ENCODE measurements around the gene ST6GALNAC5. TPM values are rescaled to one million over a fixed set of nuclear protein-coding genes. Genes with fewer than 3 reads are reported as not detected.

The ST6GALNAC5 gene
- total RNA-seq, 1 experiment from 2014 or later, result 2.0 TPM

DNA sequence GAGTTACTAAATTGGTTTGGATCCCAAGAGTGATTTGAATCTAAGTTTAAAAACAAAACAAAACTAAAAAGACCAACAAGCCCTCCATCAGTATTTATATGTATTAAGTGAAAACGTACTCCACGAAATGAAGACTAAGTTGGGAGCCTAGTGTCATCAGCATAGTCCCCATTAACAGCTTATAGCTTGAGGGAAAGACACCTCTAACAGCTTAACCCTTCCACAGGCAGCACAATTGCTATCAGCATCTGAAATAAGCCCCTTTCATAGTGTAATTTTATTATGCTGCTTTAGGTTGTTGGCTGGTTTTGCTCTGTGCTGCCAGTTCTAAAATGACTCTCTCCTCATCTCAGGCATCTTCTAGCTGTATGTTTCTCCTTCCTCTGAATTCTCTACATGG is 25.8 kb upstream of the ST6GALNAC5 start:
- H3K36me3 Mint-ChIP-seq (ENCODE audit: insufficient read depth, unreplicated experiment), result no peaks in the 10 kb centered on the region
- no peaks in the 10 kb centered on the region for H3K4me1 Mint-ChIP-seq (ENCODE audit: low read depth, unreplicated experiment)
- BruUV-seq (replicated peaks), result no TSS peak
- H3K9me3 Mint-ChIP-seq (ENCODE audit: low read depth, unreplicated experiment), result no peaks in the 10 kb centered on the region
- CTCF ChIA-PET, result interaction anchor here (0.6 kb wide), 1 partner anchor 1090 kb away, joined by 4 read pairs; no protein-coding TSS in a partner anchor
- no peak for DNase-seq
- TF ChIP-seq, protein P1, sequence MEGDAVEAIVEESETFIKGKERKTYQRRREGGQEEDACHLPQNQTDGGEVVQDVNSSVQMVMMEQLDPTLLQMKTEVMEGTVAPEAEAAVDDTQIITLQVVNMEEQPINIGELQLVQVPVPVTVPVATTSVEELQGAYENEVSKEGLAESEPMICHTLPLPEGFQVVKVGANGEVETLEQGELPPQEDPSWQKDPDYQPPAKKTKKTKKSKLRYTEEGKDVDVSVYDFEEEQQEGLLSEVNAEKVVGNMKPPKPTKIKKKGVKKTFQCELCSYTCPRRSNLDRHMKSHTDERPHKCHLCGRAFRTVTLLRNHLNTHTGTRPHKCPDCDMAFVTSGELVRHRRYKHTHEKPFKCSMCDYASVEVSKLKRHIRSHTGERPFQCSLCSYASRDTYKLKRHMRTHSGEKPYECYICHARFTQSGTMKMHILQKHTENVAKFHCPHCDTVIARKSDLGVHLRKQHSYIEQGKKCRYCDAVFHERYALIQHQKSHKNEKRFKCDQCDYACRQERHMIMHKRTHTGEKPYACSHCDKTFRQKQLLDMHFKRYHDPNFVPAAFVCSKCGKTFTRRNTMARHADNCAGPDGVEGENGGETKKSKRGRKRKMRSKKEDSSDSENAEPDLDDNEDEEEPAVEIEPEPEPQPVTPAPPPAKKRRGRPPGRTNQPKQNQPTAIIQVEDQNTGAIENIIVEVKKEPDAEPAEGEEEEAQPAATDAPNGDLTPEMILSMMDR (IDR thresholded peaks at IDR 0.05; ENCODE audit: unreplicated experiment), result no peak
- H3K27me3 Mint-ChIP-seq (ENCODE audit: unreplicated experiment), result no peaks in the 10 kb centered on the region
- no peak overlapping the region for H3K27ac Mint-ChIP-seq (ENCODE audit: unreplicated experiment)
- no peak overlapping the region for H3K4me3 Mint-ChIP-seq (ENCODE audit: low read depth, unreplicated experiment)
- intact Hi-C loops (cut with micrococcal nuclease; ENCODE audit: unreplicated experiment), result no loop called here

DNA sequence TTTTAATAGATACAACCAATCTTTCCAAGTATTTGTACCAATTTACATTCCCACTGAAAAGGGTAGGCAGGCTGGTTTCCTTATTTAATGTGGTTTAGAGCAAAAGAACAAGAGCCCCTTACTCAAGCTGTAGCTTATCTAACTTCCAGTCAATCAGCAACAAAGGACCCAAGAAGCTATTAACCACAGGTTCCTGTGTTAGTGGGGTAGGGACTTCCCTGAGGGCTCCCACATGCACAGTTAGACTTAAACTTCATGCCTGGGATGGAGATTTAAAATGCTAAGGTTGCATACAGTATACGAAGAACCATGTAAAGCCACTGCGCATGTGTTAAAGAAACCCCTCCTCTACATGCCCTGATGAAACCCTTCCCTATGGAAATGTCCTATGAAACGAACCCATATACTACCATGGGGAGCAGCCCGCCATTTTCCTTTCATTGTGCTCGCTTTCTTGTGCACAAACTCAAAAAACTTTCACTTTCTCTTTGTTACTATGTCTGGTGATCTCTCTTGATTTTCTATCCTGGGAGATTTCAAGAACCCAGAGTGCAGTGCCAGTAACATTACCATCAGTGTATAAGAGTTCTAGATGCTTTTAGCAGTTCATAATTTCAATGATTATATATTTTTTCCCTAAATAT is 23.3 kb upstream of the ST6GALNAC5 start:
- TF ChIP-seq, protein P1 (IDR thresholded peaks at IDR 0.05; ENCODE audit: unreplicated experiment), result no peak
- no peak overlapping the region for H3K27ac Mint-ChIP-seq (ENCODE audit: unreplicated experiment)
- intact Hi-C loops (cut with micrococcal nuclease; ENCODE audit: unreplicated experiment), result no loop called here
- no peaks in the 10 kb centered on the region for H3K27me3 Mint-ChIP-seq (ENCODE audit: unreplicated experiment)
- DNase-seq, result no peak
- CTCF ChIA-PET, result no interaction called here
- no TSS peak for BruUV-seq (replicated peaks)
- H3K9me3 Mint-ChIP-seq (ENCODE audit: low read depth, unreplicated experiment), result peaks cover 3% of the 10 kb centered on the region
- H3K4me1 Mint-ChIP-seq (ENCODE audit: low read depth, unreplicated experiment), result no peaks in the 10 kb centered on the region
- H3K4me3 Mint-ChIP-seq (ENCODE audit: low read depth, unreplicated experiment), result no peak overlapping the region
- H3K36me3 Mint-ChIP-seq (ENCODE audit: insufficient read depth, unreplicated experiment), result no peaks in the 10 kb centered on the region

DNA sequence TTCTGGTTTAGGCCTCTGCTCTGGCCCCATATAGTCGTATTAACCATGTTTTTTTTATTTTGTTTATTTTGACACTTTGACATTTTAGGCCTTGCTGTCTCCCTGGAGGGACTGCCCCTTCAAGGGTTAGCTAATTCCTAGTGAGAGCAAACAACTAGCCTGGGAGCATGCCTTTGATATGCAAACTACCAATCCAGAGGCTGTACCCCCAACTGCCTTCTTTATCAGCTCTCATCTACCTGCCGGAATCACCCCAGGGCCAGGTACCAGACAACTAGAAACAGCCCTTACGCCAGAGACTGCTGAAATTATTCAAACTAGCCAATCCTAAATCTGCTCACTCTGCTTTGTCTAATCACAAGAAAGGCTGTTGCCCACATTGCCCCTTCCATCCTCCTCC is 13.0 kb upstream of the ST6GALNAC5 start:
- Mint-ChIP-seq H3K9me3 (ENCODE audit: low read depth, unreplicated experiment) (no peaks in the 10 kb centered on the region), H3K4me3 (ENCODE audit: low read depth, unreplicated experiment) (no peak overlapping the region), H3K36me3 (ENCODE audit: insufficient read depth, unreplicated experiment) (no peaks in the 10 kb centered on the region), H3K27me3 (ENCODE audit: unreplicated experiment) (peaks cover 17% of the 10 kb centered on the region), H3K4me1 (ENCODE audit: low read depth, unreplicated experiment) (no peaks in the 10 kb centered on the region), H3K27ac (ENCODE audit: unreplicated experiment) (no peak overlapping the region)
- TF ChIP-seq, protein P1 (IDR thresholded peaks at IDR 0.05; ENCODE audit: unreplicated experiment), result no peak
- intact Hi-C loops (cut with micrococcal nuclease; ENCODE audit: unreplicated experiment), result no loop called here
- DNase-seq, result no peak
- no TSS peak for BruUV-seq (replicated peaks)
- CTCF ChIA-PET, result no interaction called here

DNA sequence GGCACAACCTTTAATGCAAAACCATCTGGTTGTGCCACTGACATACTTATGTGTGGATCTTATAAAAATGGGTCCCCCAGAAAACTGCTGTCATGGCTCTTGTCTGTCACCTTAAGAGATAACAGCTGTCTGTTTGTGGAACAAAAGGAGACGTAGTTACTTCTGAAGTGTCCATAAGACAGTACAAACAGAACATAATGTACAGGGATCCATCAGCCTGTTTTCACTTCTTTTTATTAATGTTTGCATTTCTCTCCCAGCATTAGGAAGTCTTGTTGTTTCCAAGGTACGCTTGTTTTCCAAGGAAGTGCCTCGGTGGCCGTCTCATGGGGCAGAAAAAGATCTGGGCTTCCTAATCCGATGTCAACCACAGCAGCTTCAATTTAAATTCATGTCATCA is 11.2 kb upstream of the ST6GALNAC5 start:
- H3K27me3 Mint-ChIP-seq (ENCODE audit: unreplicated experiment), result peaks cover 17% of the 10 kb centered on the region
- no peaks in the 10 kb centered on the region for H3K36me3 Mint-ChIP-seq (ENCODE audit: insufficient read depth, unreplicated experiment)
- no peak for DNase-seq
- no TSS peak for BruUV-seq (replicated peaks)
- no peak overlapping the region for H3K27ac Mint-ChIP-seq (ENCODE audit: unreplicated experiment)
- intact Hi-C loops (cut with micrococcal nuclease; ENCODE audit: unreplicated experiment), result no loop called here
- H3K4me1 Mint-ChIP-seq (ENCODE audit: low read depth, unreplicated experiment), result no peaks in the 10 kb centered on the region
- TF ChIP-seq, protein P1 (IDR thresholded peaks at IDR 0.05; ENCODE audit: unreplicated experiment), result no peak
- H3K4me3 Mint-ChIP-seq (ENCODE audit: low read depth, unreplicated experiment), result no peak overlapping the region
- CTCF ChIA-PET, result no interaction called here
- H3K9me3 Mint-ChIP-seq (ENCODE audit: low read depth, unreplicated experiment), result no peaks in the 10 kb centered on the region
